ENCODE measurements around the gene P3H1.

Gene P3H1

GRCh38 chr1:42744148-42744413 is 22.7 kb downstream of the P3H1 start:
- no peak for DNase-seq (ENCODE audit: low spot score)

GRCh38 chr1:42743317-42744147 is 23.3 kb downstream of the P3H1 start:
- no peak for DNase-seq (ENCODE audit: low spot score)

- DNase-seq (ENCODE audit: low spot score): no peak
These were observed 24.1 kb downstream of the P3H1 start for GRCh38 chr1:42742617-42743316.

- DNase-seq (ENCODE audit: low spot score): no peak
These were observed 24.7 kb downstream of the P3H1 start for GRCh38 chr1:42742141-42742540.

- DNase-seq (ENCODE audit: low spot score): no peak
These were observed 25.1 kb downstream of the P3H1 start for GRCh38 chr1:42741706-42742105.

GRCh38 chr1:42740851-42741580 is 25.8 kb downstream of the P3H1 start:
- no peak for DNase-seq (ENCODE audit: low spot score)

- DNase-seq (ENCODE audit: low spot score): no peak
These were observed 26.8 kb downstream of the P3H1 start, which contains the start of gene CLDN19 for GRCh38 chr1:42739753-42740700. CLDN19 (minus strand) TSS chr1:42740236; CDS start chr1:42740063, 173 bp downstream.

GRCh38 chr1:42738678-42739226 is 28.1 kb downstream of the P3H1 start:
- DNase-seq (ENCODE audit: low spot score): no peak

GRCh38 chr1:42737986-42738677 is 28.7 kb downstream of the P3H1 start:
- DNase-seq (ENCODE audit: low spot score): no peak

GRCh38 chr1:42737257-42737656 is 29.6 kb downstream of the P3H1 start:
- no peak for DNase-seq (ENCODE audit: low spot score)

- DNase-seq (ENCODE audit: low spot score): no peak
These were observed 30.1 kb downstream of the P3H1 start for GRCh38 chr1:42736571-42737200.

- DNase-seq (ENCODE audit: low spot score): no peak
These were observed 30.7 kb downstream of the P3H1 start for GRCh38 chr1:42736152-42736551.

- DNase-seq (ENCODE audit: low spot score): no peak
These were observed 31.2 kb downstream of the P3H1 start for GRCh38 chr1:42735477-42736105.

- no peak for DNase-seq (ENCODE audit: low spot score)
These were observed 31.8 kb downstream of the P3H1 start for GRCh38 chr1:42735056-42735455.

GRCh38 chr1:42734201-42735035 is 32.4 kb downstream of the P3H1 start:
- no peak for DNase-seq (ENCODE audit: low spot score)

GRCh38 chr1:42733415-42734200 is 33.2 kb downstream of the P3H1 start:
- no peak for DNase-seq (ENCODE audit: low spot score)

GRCh38 chr1:42732126-42732680 is 34.6 kb downstream of the P3H1 start:
- DNase-seq (ENCODE audit: low spot score): no peak

GRCh38 chr1:42731585-42731984 is 35.2 kb downstream of the P3H1 start:
- DNase-seq (ENCODE audit: low spot score): no peak
